Stimulated activated CD8-positive, alpha-beta memory T cell treated with anti-CD3 and anti-CD28 coated beads, Interleukin-12 subunit alpha, Interleukin-12 subunit beta, amount 100 ng/mL, for 24 hours (primary cell): ENCODE data around the gene EGLN2.
"Not testable (repeated sequence)": the region's sequence is repeated elsewhere in the genome, so short reads cannot be mapped to it uniquely, and the experiment has no call there.

Source experiments
- DNase-seq: peaks from one replicate; pipeline ENCODE4 v3.0.0-alpha.2; 2020; ENCODE audit errors: extremely low read depth

EGLN2 gene

DNA sequence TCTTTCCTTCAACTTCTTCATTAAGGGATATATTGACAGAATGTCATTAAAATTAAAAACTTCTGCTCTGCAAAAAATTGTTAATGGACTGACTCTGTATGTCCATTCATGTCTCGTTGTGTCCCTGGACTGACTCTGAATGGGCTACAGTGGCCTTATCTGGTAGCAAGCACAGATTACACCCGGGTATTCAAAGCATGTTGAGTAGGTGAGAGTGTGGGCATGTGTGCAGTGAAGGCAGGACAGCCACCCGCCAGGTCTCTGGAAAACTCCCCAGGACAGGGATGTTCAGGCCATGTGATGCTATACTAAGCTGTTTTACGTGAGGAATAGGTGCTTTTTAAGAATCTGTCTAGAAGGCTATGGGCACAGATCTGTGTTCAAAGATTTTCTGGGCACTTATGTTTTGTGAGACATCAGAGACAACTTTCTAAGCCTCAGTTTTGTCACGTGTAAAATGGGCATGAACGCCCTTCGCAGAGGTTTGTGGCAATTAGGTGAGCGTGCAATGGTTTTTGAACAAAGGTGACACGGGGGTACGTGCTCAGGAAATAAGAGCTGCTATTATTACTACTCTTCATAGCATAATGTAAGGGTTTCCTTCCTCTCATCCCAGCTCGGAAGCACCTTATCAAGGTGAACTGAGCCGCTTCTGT is 44.1 kb downstream of the EGLN2 start:
- DNase-seq: not testable (repeated sequence)

DNA sequence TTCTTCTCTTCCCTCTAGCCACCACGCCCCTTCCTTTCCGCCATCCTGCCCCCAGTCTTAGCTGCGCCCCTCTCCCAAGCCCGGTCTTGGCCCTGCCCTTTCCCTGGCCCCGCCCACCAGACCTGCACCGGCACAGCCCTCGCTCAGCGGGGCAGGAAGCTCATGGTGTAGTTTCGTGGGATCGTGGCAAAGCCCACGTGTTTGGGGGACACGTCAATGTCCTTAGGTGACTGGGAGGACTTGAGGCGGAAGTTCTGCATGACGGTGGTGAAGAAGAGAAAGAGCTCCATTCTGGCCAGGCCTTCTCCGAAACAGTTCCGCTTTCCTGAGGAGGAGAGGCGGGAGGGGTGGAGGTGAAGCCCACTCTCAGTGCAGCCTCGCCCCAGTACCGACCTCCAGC is 44.7 kb downstream of the EGLN2 start:
- not testable (repeated sequence) for DNase-seq

DNA sequence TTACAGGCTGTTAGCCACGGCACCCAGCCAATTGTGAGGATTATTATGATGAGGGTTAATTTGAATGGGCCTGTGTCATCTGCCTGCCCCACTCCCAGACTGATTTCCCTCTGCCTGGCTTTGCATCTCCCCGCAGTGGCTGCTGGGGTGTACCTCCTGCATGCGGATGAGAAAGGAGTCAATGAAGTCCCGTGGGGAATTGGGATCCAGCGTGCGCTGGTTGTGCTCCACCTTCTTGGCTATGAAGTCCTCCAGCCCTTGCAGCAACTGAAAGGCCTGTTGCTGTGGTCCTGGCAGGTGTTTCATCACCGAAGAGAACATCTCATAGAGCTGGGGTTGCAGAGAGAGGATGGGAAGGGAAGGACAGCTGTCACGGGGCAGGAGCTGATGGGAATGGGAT is 47.7 kb downstream of the EGLN2 start:
- not testable (repeated sequence) for DNase-seq

DNA sequence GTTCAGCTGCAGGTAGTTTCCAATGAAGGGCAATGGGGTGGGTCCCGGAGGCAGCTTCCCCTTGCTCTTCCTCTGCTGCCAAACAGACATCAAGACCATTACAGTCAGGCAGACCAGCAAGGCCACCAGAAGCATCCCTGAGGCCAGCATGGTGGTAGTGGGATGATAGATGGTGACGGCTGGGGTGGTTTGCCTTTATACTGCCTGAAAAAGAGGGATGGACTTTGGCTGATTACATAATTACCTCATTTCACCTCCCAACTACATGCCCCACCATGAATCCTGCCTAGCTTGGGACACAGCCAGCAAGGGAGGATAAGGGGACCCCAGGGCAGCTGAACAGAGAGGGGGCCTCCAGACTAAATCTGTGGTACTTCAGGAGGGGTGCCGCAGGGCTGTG is 51.3 kb downstream of the EGLN2 start, which contains the start of gene CYP2A6:
Gene CYP2A6 (minus strand): TSS at position 171 of the 400 bp plus-strand sequence. CDS start 21 bp downstream, at position 150.
- not testable (repeated sequence) for DNase-seq

DNA sequence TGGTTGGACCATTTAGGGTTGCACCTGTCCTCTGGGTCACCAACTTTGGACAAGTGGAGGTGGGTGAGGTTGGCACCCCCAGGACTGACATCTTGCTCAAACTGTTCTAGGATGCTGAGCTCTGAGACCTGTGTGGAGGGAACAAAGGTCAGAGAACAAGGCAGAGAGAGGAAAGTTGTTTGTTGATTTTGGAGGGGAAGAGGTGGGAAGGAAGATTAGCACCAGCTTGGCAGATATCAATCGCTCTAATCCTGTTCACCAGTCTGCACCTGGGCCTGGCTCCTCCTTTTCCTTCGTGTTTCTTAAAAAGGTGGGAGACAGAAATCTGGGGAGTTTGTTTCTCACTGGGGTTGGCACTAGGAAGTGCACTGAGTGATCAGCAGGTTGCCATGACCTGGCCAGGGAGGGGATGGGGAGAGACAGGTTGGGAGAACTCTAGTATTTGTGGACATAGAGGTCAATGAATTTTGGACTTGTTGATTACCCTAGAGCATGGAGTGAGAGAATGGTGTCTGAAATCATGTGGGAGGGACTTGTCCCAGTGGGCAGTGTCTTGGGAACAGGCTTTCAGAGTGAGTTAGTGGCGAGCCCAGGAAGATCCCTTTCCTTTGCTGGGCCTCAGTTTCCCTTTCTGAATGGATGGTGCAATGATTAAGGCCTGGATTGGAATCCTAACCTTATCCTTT is 53.6 kb downstream of the EGLN2 start:
- DNase-seq: not testable (repeated sequence)
